Limb (tissue), 2 donors: ENCODE results near the gene ZNG1E.
"Not testable (repeated sequence)": the region's sequence is repeated elsewhere in the genome, so short reads cannot be mapped to it uniquely, and the experiment has no call there.

Experiments
- DNase-seq, 2 donors: peaks; one replicate each; pipeline ENCODE4 v3.0.0-alpha.2; 2016; ENCODE audit errors: extremely low spot score in 2 of 2

ZNG1E gene

DNA sequence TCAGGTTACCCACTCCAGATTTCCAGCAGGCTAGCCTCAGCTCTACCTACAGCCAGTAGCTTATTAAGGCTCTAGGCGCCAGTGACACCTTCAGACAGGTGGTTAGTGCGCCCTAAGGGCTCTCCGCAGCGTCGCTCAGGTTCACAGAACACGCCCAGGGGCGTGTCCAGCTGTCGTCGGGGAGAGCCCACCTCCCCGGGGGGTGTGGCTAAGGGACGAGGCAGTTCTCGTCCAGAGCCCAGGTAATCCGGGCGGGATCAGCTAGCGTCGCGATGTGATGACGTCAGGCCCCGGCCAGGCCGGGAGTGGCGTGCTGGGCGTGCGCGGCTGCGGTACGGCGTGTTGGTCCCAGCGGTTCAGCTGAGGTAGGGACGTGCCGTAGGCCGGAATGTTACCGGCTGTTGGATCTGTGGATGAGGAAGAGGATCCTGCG is at the start of gene ZNG1E:
ZNG1E (plus strand) TSS at position 340 of the 433 bp plus-strand sequence; CDS start at position 389, 49 bp downstream.
- peak; percentile 7 to 45 for DNase-seq

DNA sequence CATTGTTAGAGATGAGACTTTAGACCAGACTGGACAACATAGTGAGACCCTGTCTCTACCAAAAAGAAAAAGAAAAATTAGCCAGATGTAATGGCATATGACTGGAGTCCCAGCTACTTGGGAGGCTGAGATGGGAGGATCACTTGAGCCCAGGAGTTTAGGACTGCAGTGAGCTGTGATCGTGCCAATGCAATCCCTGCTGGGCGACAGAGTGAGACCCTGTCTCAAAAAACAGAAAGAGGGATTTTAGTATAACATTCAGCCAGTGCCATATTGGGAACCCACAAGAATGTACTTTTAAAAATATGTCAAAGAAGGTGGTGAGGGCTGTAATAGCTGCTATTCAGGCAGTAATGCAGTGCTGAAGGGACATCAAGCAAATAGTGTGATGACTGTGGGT is 2.1 kb upstream of the ZNG1E start:
- not testable (repeated sequence) for DNase-seq

DNA sequence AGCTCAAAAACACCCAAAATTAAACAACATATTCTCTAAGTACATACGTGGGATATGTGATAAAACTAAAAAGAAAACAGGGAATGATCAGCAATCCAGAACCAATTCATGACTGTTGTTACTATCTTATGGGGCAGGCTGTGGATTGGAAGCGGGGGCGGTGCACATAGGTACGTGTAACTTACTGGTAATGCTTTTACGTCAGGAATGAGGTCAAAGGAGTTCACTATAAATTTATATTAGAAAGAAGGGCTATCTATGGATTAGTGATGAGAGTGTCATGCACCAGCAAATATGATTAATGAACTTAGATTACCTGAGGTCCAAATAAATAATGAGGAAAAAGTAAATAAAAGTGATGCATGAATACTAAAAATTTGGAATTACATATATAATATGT is 710 bp upstream of the ZNG1E start:
- peak in 1 of 2 donors; percentile 10 for DNase-seq

DNA sequence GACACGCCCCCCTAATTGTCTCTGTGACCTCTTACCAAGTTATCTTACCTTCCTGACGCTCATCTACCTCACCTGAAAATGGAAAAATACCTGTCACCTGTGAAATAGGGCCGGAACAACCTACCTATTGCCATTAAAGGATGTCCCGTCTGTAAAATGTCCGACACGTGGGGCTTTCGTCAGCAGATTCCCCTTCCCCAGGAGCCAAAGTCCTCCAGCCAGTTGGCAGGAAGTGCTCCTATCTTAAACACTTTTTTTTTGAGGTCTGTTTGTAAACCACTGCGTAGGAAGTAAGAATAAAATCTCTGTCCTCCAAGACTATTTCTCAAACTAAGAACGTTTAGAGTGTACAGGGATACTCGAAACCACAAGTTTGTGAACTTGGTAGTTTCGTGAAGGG is 661 bp downstream of the ZNG1E start:
- not testable (repeated sequence) for DNase-seq

DNA sequence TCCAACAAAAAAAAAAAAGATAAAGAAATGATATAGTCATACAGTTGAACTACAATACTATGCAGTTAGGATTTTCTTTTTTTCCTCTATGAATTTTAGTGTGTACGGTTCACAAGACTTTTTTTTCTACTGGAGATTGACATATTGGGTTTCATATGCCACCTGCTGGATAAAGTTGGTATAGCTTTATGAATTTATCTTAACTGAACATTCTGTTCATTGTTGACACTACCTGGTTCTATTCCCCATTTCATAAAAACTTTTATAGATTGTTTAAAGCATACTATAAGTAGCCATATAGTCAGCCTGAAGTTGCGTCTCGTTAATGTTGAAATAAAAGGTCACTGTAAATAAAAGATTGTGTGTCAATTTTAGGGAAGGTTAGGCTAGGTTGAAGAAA is 2.8 kb downstream of the ZNG1E start:
- not testable (repeated sequence) for DNase-seq

DNA sequence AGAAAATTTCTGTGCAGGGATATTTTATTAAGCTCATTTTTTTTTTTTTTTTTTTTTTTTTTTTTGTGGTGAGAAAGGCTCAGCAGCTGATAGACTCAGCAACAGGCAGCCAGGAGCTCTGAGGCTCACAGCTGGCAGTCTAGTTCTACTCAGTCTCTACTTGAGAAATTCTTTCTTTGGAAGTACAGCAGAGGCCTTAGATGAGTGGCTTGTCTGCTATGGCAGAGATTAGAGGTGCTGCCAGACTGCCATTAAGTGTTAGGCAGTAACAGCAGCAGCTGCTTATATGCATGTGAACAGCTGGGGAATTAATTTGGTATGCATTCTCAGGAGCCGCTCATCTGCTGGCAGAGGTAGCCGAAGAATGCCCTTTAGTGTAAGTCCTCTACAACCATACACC is 27.8 kb downstream of the ZNG1E start:
- DNase-seq, result peak in 1 of 2 donors; percentile 5

DNA sequence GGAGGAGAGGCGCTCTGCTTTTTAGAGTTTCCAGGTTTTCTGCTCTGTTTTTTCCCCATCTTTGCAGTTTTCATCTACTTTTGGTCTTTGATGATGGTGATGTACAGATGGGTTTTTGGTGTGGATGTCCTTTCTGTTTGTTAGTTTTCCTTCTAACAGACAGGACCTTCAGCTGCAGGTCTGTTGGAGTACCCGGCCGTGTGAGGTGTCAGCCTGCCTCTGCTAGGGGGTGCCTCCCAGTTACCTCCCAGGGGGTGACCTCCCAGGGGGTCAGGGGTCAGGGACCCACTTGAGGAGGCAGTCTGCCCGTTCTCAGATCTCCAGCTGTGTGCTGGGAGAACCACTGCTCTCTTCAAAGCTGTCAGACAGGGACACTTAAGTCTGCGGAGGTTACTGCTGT is 38.7 kb downstream of the ZNG1E start:
- not testable (repeated sequence) for DNase-seq

DNA sequence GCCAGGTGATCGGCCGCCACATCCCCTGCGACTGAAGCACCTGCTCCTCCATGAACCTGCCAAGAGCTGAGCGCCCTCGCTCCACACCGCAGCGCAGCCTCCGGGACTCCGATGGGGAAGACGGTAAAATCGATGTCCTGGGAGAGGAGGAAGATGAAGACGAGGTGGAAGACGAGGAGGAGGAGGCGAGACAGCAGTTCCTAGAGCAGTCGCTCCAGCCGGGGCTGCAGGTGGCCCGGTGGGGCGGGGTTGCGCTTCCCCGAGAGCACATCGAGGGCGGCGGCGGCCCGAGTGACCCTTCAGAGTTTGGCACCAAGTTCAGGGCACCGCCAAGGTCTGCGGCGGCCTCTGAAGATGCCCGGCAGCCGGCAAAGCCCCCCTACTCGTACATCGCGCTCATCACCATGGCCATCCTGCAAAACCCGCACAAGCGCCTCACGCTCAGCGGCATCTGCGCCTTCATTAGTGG is 61.4 kb downstream of the ZNG1E start, which contains the start of gene FOXD4L4:
FOXD4L4 (plus strand) TSS at position 51 of the 469 bp plus-strand sequence; CDS start at position 51, 0 bp downstream.
- not testable (repeated sequence) for DNase-seq

DNA sequence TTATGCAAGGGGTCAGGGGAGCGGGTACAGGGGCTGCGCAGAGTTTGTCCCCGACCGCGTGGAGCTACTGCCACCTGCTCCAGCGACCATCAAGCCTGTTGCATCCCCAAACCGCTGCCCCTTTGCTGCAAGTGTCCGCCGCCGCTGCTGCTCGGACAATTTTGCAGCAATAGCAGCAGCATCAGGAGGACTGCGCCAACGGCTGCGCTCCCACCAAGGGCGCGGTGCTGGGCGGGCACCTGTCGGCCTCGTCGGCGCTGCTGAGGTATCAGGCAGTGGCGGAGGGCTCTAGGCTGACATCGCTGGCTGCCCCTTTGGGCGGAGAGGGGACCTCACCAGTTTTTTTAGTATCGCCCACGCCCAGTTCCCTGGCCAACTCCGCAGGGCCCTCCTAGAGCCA is 62.4 kb downstream of the ZNG1E start:
- DNase-seq, result not testable (repeated sequence)
